Measurements from ENCODE around the gene DPP10. TPM values are rescaled to one million over a fixed set of nuclear protein-coding genes. Genes with fewer than 3 reads are reported as not detected.

DPP10 gene
- total and polyA plus RNA-seq, 4 donors, result 0.04 to 4.1 (median 0.48) TPM

- Histone ChIP-seq H3K4me1 (ENCODE audit: control insufficient read depth in 4 of 4, insufficient read depth in 4 of 4, low read length in 3 of 4) (no peaks in the 10 kb centered on the region), H3K27ac (ENCODE audit: low read depth in 1 of 2, low read length in 2 of 2) (no peak overlapping the region), H3K27me3 (ENCODE audit: control insufficient read depth in 4 of 4, insufficient read depth in 4 of 4, low read length in 3 of 4) (no peaks in the 10 kb centered on the region), H3K4me3 (ENCODE audit: low read depth in 1 of 3, low read length in 3 of 3) (no peak overlapping the region), H3K9ac (ENCODE audit: low read depth in 1 of 2, low read length in 2 of 2) (no peak overlapping the region), H3K36me3 (ENCODE audit: control insufficient read depth in 4 of 4, insufficient read depth in 3 of 4, low read depth in 1 of 4, low read length in 3 of 4) (no peaks in the 10 kb centered on the region), H3K9me3 (ENCODE audit: control insufficient read depth in 4 of 4, low read length in 3 of 4) (no peaks in the 10 kb centered on the region)
- no peak for TF ChIP-seq RAD21 (IDR thresholded peaks at IDR 0.05)
- TF ChIP-seq TAF1 (conservative IDR thresholded peaks at IDR 0.05), result no peak
- no peak for TF ChIP-seq HNF4G (IDR thresholded peaks at IDR 0.05)
- no peak for TF ChIP-seq JUND (IDR thresholded peaks at IDR 0.05)
- TF ChIP-seq HNF4A (conservative IDR thresholded peaks at IDR 0.05), result no peak
- TF ChIP-seq RXRA (IDR thresholded peaks at IDR 0.05), result no peak
- no peak for TF ChIP-seq EGR1 (IDR thresholded peaks at IDR 0.05; ENCODE audit: low read depth in 2 of 2)
- no peak for TF ChIP-seq NR2F2 (IDR thresholded peaks at IDR 0.05)
- TF ChIP-seq SP1 (IDR thresholded peaks at IDR 0.05), result no peak
- no peak for TF ChIP-seq ZBTB33 (IDR thresholded peaks at IDR 0.05)
- no peak for TF ChIP-seq CTCF (IDR thresholded peaks at IDR 0.05; ENCODE audit: low read depth, low read length, missing input control)
- no peak for TF ChIP-seq MAX (IDR thresholded peaks at IDR 0.05)
- TF ChIP-seq ATF3 (IDR thresholded peaks at IDR 0.05), result no peak
- 66% methylated on average over 3 of the region's 3 CpGs for WGBS
- DNase-seq (ENCODE audit: low spot score), result no peak
Observed at GRCh38 chr2:114684403-114684802, 242.0 kb downstream of the DPP10 start.

GRCh38 chr2:114685102-114685501 lies 242.7 kb downstream of the DPP10 start:
- Histone ChIP-seq H3K4me1 (ENCODE audit: control insufficient read depth in 4 of 4, insufficient read depth in 4 of 4, low read length in 3 of 4) (no peaks in the 10 kb centered on the region), H3K4me3 (ENCODE audit: low read depth in 1 of 3, low read length in 3 of 3) (no peak overlapping the region), H3K9ac (ENCODE audit: low read depth in 1 of 2, low read length in 2 of 2) (no peak overlapping the region), H3K27ac (ENCODE audit: low read depth in 1 of 2, low read length in 2 of 2) (no peak overlapping the region), H3K36me3 (ENCODE audit: control insufficient read depth in 4 of 4, insufficient read depth in 3 of 4, low read depth in 1 of 4, low read length in 3 of 4) (no peaks in the 10 kb centered on the region), H3K27me3 (ENCODE audit: control insufficient read depth in 4 of 4, insufficient read depth in 4 of 4, low read length in 3 of 4) (no peaks in the 10 kb centered on the region), H3K9me3 (ENCODE audit: control insufficient read depth in 4 of 4, low read length in 3 of 4) (no peaks in the 10 kb centered on the region)
- 55% methylated on average over 3 of the region's 3 CpGs for WGBS
- TF ChIP-seq FOXA1 (IDR thresholded peaks at IDR 0.05) (no peak), ATF3 (IDR thresholded peaks at IDR 0.05) (no peak), FOXA2 (IDR thresholded peaks at IDR 0.05) (no peak), RAD21 (IDR thresholded peaks at IDR 0.05) (no peak), HNF4G (IDR thresholded peaks at IDR 0.05) (no peak), RXRA (IDR thresholded peaks at IDR 0.05) (no peak), SP1 (IDR thresholded peaks at IDR 0.05) (no peak), JUND (IDR thresholded peaks at IDR 0.05) (no peak), ZBTB33 (IDR thresholded peaks at IDR 0.05) (no peak), TAF1 (conservative IDR thresholded peaks at IDR 0.05) (no peak), MAX (IDR thresholded peaks at IDR 0.05) (no peak), EGR1 (IDR thresholded peaks at IDR 0.05; ENCODE audit: low read depth in 2 of 2) (no peak), REST (IDR thresholded peaks at IDR 0.05) (no peak), CTCF (IDR thresholded peaks at IDR 0.05; ENCODE audit: low read depth, low read length, missing input control) (no peak), GABPA (IDR thresholded peaks at IDR 0.05 in 1 of 2, conservative IDR thresholded peaks at IDR 0.05 in 1 of 2) (no peak), YY1 (IDR thresholded peaks at IDR 0.05) (no peak), HNF4A (conservative IDR thresholded peaks at IDR 0.05) (no peak), NR2F2 (IDR thresholded peaks at IDR 0.05) (no peak)
- no peak for DNase-seq (ENCODE audit: low spot score)

Measured in liver (tissue), 9 donors.